DOHH2 (cell line): ENCODE data around the gene SCN1B.
A peak's percentile ranks its signal among the peaks of the same experiment; 100 is the strongest.

Source experiments
- H3F3A ChIP-seq: fragments of 200-600 bp; sonication (generic), shearing (Covaris generic); 2 replicates; pipeline ENCODE4 v1.6.0; 2016; ENCODE audit warnings: antibody characterized with exemption, mild to moderate bottlenecking; ENCODE audit not compliant: control insufficient read depth, insufficient read depth
- H3K27ac ChIP-seq: fragments of 200-600 bp; sonication (generic); 2 replicates; pipeline ENCODE4 v1.5.1; 2014; ENCODE audit warnings: low read depth, mild to moderate bottlenecking, low read length, moderate library complexity
- H3K27me3 ChIP-seq: fragments of 200-600 bp; sonication (generic); 2 replicates; pipeline ENCODE4 v1.6.1; 2014; ENCODE audit warnings: mild to moderate bottlenecking, low read length, mixed read lengths; ENCODE audit not compliant: control insufficient read depth
- H3K36me3 ChIP-seq: fragments of 200-600 bp; sonication (generic); 2 replicates; pipeline ENCODE4 v1.6.1; 2014; ENCODE audit warnings: mild to moderate bottlenecking, low read length, moderate library complexity, mixed read lengths; ENCODE audit not compliant: control insufficient read depth
- H3K4me1 ChIP-seq: fragments of 200-600 bp; sonication (generic); 2 replicates; pipeline ENCODE4 v1.6.1; 2014; ENCODE audit warnings: mild to moderate bottlenecking, low read length, mixed read lengths; ENCODE audit not compliant: control insufficient read depth
- H3K4me2 ChIP-seq: fragments of 200-600 bp; sonication (generic); 2 replicates; pipeline ENCODE4 v1.6.0; 2014; ENCODE audit warnings: mild to moderate bottlenecking, low read length, moderate library complexity
- H3K4me3 ChIP-seq: fragments of 200-600 bp; sonication (generic); 2 replicates; pipeline ENCODE4 v1.5.1; 2014; ENCODE audit warnings: mild to moderate bottlenecking, low read length, mixed read lengths
- H3K79me2 ChIP-seq: fragments of 200-600 bp; sonication (generic); 2 replicates; pipeline ENCODE4 v1.6.1; 2014; ENCODE audit warnings: mild to moderate bottlenecking, low read length, mixed read lengths; ENCODE audit not compliant: control insufficient read depth
- H3K9me2 ChIP-seq: fragments of 200-600 bp; sonication (generic); replicated peaks from 2 replicates; pipeline ENCODE4 v1.6.1; 2014; ENCODE audit warnings: mild to moderate bottlenecking, low read length, mixed read lengths; ENCODE audit not compliant: control insufficient read depth
- H3K9me3 ChIP-seq: fragments of 200-600 bp; sonication (generic); 2 replicates; pipeline ENCODE4 v1.6.1; 2014; ENCODE audit warnings: antibody characterized with exemption, low read length, mixed read lengths; ENCODE audit not compliant: control insufficient read depth, insufficient read depth
- H4K20me1 ChIP-seq: fragments of 200-600 bp; sonication (generic); 2 replicates; pipeline ENCODE4 v1.6.0; 2014; ENCODE audit warnings: low read depth, mild to moderate bottlenecking, antibody characterized with exemption, low read length, moderate library complexity; ENCODE audit not compliant: control insufficient read depth, insufficient read depth
- EZH2phosphoT487 ChIP-seq: fragments of 200-600 bp; sonication (generic); IDR thresholded peaks from 2 replicates; pipeline ENCODE4 v1.6.1; 2017; ENCODE audit warnings: borderline replicate concordance, mild to moderate bottlenecking, antibody characterized with exemption, low read length, moderate library complexity, mixed read lengths
- TF ChIP-seq, protein P1 (sequence below): fragments of 200-600 bp; sonication (generic); IDR thresholded peaks from one replicate; pipeline ENCODE4 v1.5.1; 2014; ENCODE audit warnings: antibody characterized with exemption, mild to moderate bottlenecking, low read depth, low read length; ENCODE audit not compliant: poor library complexity, severe bottlenecking

Gene SCN1B

DNA sequence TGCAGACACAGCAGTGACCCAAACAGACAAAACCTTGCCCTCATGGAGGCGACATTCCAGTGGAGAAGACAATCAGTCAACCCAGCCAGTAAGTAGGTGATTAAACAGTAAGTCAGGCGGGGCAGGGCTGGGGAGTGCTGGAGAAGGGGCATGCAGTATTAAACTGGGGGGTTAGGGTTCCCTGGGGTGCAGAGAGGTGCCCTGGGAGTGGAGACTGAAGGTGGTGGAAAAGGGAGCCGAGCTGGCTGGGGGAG is 54.2 kb downstream of the SCN1B start:
- Histone ChIP-seq H3K9me2 (no peaks in the 10 kb centered on the region), H3K27ac (peak overlapping the region; percentile 100), H3K27me3 (no peaks in the 10 kb centered on the region), H3K4me1 (peaks cover 81% of the 10 kb centered on the region), H3K36me3 (peaks cover 4% of the 10 kb centered on the region), H3K9me3 (no peaks in the 10 kb centered on the region), H4K20me1 (no peaks in the 10 kb centered on the region), H3K79me2 (no peaks in the 10 kb centered on the region), H3K4me2 (peak overlapping the region; percentile 95), H3F3A (peaks cover 13% of the 10 kb centered on the region), H3K4me3 (peak overlapping the region; percentile 67)
- TF ChIP-seq, protein P1, sequence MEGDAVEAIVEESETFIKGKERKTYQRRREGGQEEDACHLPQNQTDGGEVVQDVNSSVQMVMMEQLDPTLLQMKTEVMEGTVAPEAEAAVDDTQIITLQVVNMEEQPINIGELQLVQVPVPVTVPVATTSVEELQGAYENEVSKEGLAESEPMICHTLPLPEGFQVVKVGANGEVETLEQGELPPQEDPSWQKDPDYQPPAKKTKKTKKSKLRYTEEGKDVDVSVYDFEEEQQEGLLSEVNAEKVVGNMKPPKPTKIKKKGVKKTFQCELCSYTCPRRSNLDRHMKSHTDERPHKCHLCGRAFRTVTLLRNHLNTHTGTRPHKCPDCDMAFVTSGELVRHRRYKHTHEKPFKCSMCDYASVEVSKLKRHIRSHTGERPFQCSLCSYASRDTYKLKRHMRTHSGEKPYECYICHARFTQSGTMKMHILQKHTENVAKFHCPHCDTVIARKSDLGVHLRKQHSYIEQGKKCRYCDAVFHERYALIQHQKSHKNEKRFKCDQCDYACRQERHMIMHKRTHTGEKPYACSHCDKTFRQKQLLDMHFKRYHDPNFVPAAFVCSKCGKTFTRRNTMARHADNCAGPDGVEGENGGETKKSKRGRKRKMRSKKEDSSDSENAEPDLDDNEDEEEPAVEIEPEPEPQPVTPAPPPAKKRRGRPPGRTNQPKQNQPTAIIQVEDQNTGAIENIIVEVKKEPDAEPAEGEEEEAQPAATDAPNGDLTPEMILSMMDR: no peak
- TF ChIP-seq EZH2phosphoT487: no peak

DNA sequence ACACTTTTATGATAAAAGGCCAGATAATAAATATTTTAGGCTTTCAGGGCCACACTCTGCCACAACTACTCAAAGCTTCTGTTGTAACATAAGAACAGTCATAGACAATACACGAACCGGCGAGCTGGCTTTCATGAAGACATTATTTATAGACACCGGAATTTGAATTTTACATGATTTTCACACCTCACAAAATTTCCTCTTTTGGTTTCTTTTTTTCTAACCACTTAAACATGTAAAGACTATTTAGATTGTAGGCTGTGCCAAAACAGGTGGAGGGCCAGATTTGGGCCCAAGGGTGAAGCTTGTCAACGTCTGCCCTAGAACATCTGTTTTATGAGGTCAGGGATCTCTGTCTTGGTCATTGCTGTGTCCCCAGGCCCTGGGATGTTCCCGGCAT is 55.7 kb downstream of the SCN1B start:
- H3F3A ChIP-seq: peaks cover 13% of the 10 kb centered on the region
- H3K4me2 ChIP-seq: peak overlapping the region; percentile 95
- peak overlapping the region; percentile 100 for H3K27ac ChIP-seq
- H3K9me2 ChIP-seq: no peaks in the 10 kb centered on the region
- peaks cover 90% of the 10 kb centered on the region for H3K4me1 ChIP-seq
- TF ChIP-seq, protein P1: no peak
- TF ChIP-seq EZH2phosphoT487: no peak
- no peaks in the 10 kb centered on the region for H3K79me2 ChIP-seq
- peak overlapping the region; percentile 67 for H3K4me3 ChIP-seq
- no peaks in the 10 kb centered on the region for H3K9me3 ChIP-seq
- H4K20me1 ChIP-seq: no peaks in the 10 kb centered on the region
- H3K36me3 ChIP-seq: peaks cover 4% of the 10 kb centered on the region
- H3K27me3 ChIP-seq: no peaks in the 10 kb centered on the region

GRCh38 chr19:35086455-35086854 is 56.2 kb downstream of the SCN1B start:
- no peaks in the 10 kb centered on the region for H3K79me2 ChIP-seq
- H3K36me3 ChIP-seq: peaks cover 4% of the 10 kb centered on the region
- H3K9me3 ChIP-seq: no peaks in the 10 kb centered on the region
- H3K4me3 ChIP-seq: peak overlapping the region; percentile 67
- peak overlapping the region; percentile 95 for H3K4me2 ChIP-seq
- no peak for TF ChIP-seq EZH2phosphoT487
- TF ChIP-seq, protein P1: no peak
- no peaks in the 10 kb centered on the region for H4K20me1 ChIP-seq
- H3K9me2 ChIP-seq: no peaks in the 10 kb centered on the region
- peak overlapping the region; percentile 100 for H3K27ac ChIP-seq
- peaks cover 89% of the 10 kb centered on the region for H3K4me1 ChIP-seq
- H3K27me3 ChIP-seq: no peaks in the 10 kb centered on the region
- H3F3A ChIP-seq: peaks cover 13% of the 10 kb centered on the region

DNA sequence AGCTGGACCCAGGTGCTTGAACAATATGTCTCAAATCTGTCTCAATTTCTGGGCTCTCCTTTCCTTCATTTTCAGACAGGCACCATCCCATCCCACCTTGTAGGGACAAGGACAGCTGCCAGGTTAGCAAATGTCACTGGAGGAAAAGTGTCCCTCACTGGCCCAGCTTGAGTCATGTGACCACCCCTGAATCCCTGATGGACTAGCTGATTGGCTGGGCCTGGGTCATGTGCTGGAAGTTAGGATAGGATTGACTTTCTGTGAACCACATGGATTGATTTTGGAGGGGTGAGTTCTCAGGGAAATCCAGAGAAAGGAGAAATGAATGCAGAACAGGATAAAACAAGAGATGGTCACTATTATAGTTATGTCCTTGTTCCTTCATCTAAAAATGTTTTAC is 57.1 kb downstream of the SCN1B start:
- Histone ChIP-seq H3K4me3 (no peak overlapping the region), H3K9me2 (no peaks in the 10 kb centered on the region), H3K4me2 (peak overlapping the region; percentile 95), H4K20me1 (no peaks in the 10 kb centered on the region), H3K27ac (peak overlapping the region; percentile 100), H3K4me1 (peaks cover 82% of the 10 kb centered on the region), H3K36me3 (peaks cover 4% of the 10 kb centered on the region), H3F3A (peaks cover 13% of the 10 kb centered on the region), H3K9me3 (no peaks in the 10 kb centered on the region), H3K79me2 (no peaks in the 10 kb centered on the region), H3K27me3 (no peaks in the 10 kb centered on the region)
- TF ChIP-seq, protein P1: no peak
- no peak for TF ChIP-seq EZH2phosphoT487
